Activated CD4-positive, alpha-beta T cell treated with anti-CD3 and anti-CD28 coated beads, Interleukin-2, amount 50 U/mL, for 48 hours (primary cell): ENCODE results near the gene KRTAP6-3.

Source experiments
- DNase-seq, 2 experiments: peaks; one replicate each; pipeline ENCODE4 v3.0.0-alpha.2; 2020

The KRTAP6-3 gene

DNA sequence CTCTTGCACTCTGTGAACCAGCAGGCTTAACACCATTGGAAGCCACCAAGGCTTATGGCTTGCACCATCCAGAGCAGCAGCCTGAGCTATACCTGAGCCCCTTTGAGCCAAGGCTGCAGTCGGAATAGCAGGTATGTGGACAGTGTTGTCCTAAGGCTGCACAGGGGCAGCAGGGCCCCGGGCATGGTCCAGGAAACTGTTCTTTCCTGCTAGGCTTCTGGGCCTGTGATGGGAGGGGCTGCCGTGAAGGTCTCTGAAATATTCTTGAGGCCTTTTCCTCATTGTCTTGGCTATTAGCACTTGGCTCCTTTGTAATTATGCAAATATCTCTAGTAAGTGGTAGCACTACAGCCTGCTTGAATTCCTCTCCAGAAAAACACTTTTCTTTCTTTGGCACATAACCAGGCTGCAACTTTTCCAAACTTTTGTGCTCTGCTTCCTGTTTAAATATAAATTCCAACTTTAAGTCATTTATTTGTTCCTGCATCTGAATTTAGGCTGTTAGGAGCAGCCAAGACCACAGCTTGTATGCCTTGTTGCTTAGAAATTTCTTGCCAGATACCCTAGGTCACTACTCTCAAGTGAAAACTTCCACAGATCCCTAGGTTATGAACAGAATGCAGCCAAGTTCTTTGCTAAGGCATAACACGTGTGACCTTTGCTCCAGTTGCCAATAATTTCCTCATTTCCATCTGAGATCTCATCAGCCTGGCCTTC, 33.4 kb downstream of the KRTAP6-3 start:
- no peak for DNase-seq

DNA sequence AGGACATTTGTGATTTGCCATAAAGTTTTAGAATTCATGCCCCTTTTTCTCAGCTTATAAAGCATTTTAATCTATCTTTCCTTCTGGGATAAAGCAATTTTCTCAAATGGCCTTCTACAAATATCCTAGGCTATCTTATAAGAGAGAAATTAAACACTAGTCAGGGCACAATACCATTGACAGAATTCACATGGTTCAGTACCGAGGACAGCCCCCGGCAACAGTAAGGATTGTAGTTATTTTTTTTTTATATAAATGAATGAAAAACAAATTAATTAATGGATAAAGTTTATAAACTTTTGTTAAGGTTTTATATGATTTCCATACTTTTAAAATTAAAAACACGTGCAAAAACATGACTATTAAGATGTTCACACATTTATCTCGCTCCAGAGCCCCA, 35.9 kb downstream of the KRTAP6-3 start:
- no peak for DNase-seq

DNA sequence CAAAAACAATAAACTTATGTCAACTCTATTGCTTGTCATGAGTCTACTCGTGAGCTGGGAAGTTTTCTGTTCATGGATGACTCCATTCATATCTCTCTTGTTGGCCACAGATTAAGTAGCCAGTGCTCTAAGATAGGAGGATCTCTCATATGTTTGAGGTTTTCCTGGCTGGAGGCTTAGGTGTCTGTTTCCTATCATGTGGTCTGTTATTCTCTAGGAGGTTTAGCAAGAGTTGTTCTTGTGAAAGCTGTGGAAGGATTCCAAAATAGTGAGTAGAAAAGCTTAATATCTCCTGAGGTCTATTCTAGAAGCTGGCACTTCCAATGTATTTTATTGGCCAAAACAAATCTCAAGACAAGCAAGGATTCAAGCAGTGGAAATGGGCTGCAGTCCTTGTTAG, 37.0 kb downstream of the KRTAP6-3 start:
- no peak for DNase-seq

DNA sequence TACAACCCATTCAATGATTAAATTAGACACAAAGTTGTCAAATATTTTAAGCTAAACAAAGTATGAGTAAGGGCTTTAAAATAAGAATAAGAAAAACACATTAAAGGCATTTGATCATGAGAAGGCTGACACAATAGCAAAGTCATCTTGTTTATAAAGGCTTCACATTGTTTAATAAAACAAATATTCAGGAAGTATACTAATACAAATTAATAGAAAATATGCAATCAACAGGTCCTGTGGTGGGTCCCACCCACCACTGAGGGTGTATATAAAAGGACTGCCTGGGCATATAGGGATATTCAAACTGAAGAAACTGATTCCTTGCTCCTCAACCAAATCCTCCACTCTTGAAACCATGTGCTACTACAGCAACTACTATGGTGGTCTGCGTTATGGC, 42.7 kb downstream of the KRTAP6-3 start, which contains the start of gene KRTAP20-2:
KRTAP20-2 (plus strand) TSS at position 301 of the 400 bp plus-strand sequence; CDS start at position 359, 58 bp downstream.
- no peak for DNase-seq

DNA sequence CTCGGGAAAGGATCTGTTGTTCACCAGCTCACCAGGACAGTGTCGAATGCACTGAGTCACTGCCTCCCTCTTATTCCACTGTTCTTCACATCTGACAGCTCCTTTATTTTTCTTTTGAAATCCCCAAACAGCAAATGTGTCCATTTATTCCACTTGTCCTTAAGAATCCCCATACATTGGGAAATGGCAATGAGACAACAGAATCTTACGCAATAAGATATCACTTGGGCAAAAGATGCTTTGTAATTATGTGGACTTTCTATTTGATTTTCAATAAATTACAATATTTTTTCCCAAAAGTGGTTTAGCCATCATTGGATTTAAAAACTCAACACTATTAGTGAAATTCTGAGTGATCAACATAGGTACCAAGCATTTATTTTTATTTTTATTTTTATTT, 46.4 kb downstream of the KRTAP6-3 start:
- DNase-seq = no peak

DNA sequence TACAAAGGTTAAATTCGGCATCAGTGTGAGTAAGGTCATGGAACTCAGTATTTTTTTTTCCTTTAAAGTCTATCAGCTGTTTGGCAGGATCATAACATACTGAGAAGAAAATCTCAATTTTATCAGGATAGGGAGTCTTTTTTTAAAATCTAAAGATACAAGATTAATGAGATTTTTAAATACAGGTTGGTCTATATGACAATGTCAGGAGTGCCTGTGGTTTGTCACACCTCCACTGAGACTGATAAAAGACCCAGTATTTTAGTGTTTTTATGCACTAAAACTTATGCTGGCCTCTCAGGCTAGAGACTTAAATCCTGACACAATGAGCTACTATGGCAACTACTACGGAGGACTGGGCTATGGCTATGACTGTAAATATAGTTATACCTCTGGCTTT, 50.3 kb downstream of the KRTAP6-3 start, which contains the start of gene KRTAP20-3:
KRTAP20-3 (plus strand) TSS at position 301 of the 400 bp plus-strand sequence.
- DNase-seq = no peak
